Right lobe of liver (tissue), 6 donors: ENCODE results near the gene CITED4. TPM values are rescaled to one million over a fixed set of nuclear protein-coding genes. Genes with fewer than 3 reads are reported as not detected.

ENCODE experiments used
- ATAC-seq, 4 donors: fragments of 200-7000 bp; cut with Tn5 transposase; one replicate each; pipeline ENCODE4 v1.9.1; 2020; ENCODE audit warnings: mild to moderate bottlenecking in 4 of 4, moderate library complexity in 4 of 4
- DNase-seq, 3 donors: peaks; one replicate each; pipeline ENCODE4 v3.0.0-alpha.2; 2020
- H3K27ac ChIP-seq, 3 donors: fragments of 200-600 bp; one replicate each; pipeline ENCODE4 v1.8.0; 2022
- H3K27me3 ChIP-seq, 2 donors: fragments of 200-600 bp; one replicate each; pipeline ENCODE4 v1.8.0; 2022
- H3K36me3 ChIP-seq, 4 donors: fragments of 200-600 bp; sonication (generic) in 1 of 4; one replicate each; pipeline versions ENCODE4 v1.5.1 to v1.8.0; 2017 to 2022; ENCODE audit warnings: control low read depth in 1 of 4
- H3K4me1 ChIP-seq, 4 donors: fragments of 200-600 bp; sonication (generic) in 1 of 4; one replicate each; pipeline versions ENCODE4 v1.5.1 to v1.8.0; 2017 to 2022; ENCODE audit warnings: control low read depth in 1 of 4
- H3K4me3 ChIP-seq, 3 donors: fragments of 200-600 bp; one replicate each; pipeline ENCODE4 v1.8.0; 2022
- H3K9me3 ChIP-seq, 4 donors: fragments of 200-600 bp; sonication (generic) in 1 of 4; one replicate each; pipeline versions ENCODE4 v1.5.1 to v1.8.0; 2017 to 2022; ENCODE audit warnings: control low read depth in 1 of 4
- CTCF ChIP-seq, 4 donors: fragments of 200-600 bp in 3 of 4; fragments of 450-650 bp in 1 of 4; IDR thresholded peaks; one replicate each; pipeline versions ENCODE4 v1.5.1 to v1.8.0; 2016 to 2022; ENCODE audit warnings: antibody characterized with exemption in 4 of 4, mild to moderate bottlenecking in 2 of 4
- POLR2A ChIP-seq: fragments of 450-650 bp; IDR thresholded peaks from one replicate; pipeline ENCODE4 v1.6.1; 2017; ENCODE audit warnings: antibody characterized with exemption, mild to moderate bottlenecking
- WGBS: methylation state at CpG from one replicate; pipeline ENCODE4 v1.1.6; 2018; ENCODE audit warnings: low coverage, low lambda C conversion rate; ENCODE audit not compliant: insufficient coverage; ENCODE audit errors: missing lambda C conversion rate; 5-methylcytosine and 5-hydroxymethylcytosine counted together
- intact Hi-C, 2 donors: fragments of 100-400 bp; cut with DNase I; formaldehyde crosslinking; loops; one replicate each; pipeline versions ENCODE4 v1.11.2 to v1.14.1; 2022
- total RNA-seq, 6 experiments: library from RNA; depleted of rRNA in 2 of 6; stranded (reverse); fragments of >200 nt in 2 of 6; fragmentation: NEBNext Ultra II Directional in 3 of 6; extraction: Animal tissue kit (Norgen Biotek cat#: 25700) in 3 of 6; gene quantifications; one replicate each; pipeline versions ENCODE4 v1.1.0 to v1.2.4, GENCODE V29; 2016 to 2023
- donor health status: DM: no; HTN: yes; CAD: no.
- donor health status: DM: no; HTN: no; CAD: no.
- donor health status: DM: no; HTN: no; CAD: no.
- donor health status: DM: no; HTN: yes; CAD: no.
- donor health status: DM: no; HTN: yes; CAD: no.

The CITED4 gene
- total RNA-seq, 6 experiments from 2014 or later = 19.0 to 116 (median 25.8) TPM

- no peak for DNase-seq
- H3K27me3 ChIP-seq = no peaks in the 10 kb centered on the region
- TF ChIP-seq CTCF (IDR thresholded peaks at IDR 0.05) (no peak), POLR2A (no peak)
- H3K36me3 ChIP-seq = no peaks in the 10 kb centered on the region
- H3K4me1 ChIP-seq = peaks cover 0 to 13% (median 4%) of the 10 kb centered on the region in 4 donors
- WGBS = 75% methylated on average over 3 of the region's 9 CpGs
- no peak overlapping the region for H3K27ac ChIP-seq
- intact Hi-C loops = no loop called here
- no peak for ATAC-seq
- no peaks in the 10 kb centered on the region for H3K9me3 ChIP-seq
- H3K4me3 ChIP-seq = no peak overlapping the region
These were observed 46.7 kb downstream of the CITED4 start for GRCh38 chr1:40815420-40815819.

Other genes starting within 250 kb of the CITED4 start
- gene RIMS3, start 196.7 kb downstream of the CITED4 start, total RNA-seq = 1 to 10 TPM in 2 of 6 experiments, under 1 TPM in 4; 0.35 to 1.4 (median 0.45) TPM
- gene NFYC, start 170.7 kb downstream of the CITED4 start, total RNA-seq = 10 to 100 TPM; 21.9 to 36.1 (median 28.1) TPM
- gene KCNQ4, start 78.6 kb downstream of the CITED4 start, total RNA-seq = under 1 TPM; 0.12 to 0.23 (median 0.15) TPM
- gene CTPS1, start 117.3 kb upstream of the CITED4 start, total RNA-seq = 10 to 100 TPM; 13.1 to 48.0 (median 42.2) TPM
- under 1 TPM in 3 of 6 experiments, not detected in 3; 0.06 to 0.27 (median 0.14) TPM for gene SLFNL1, start 159.4 kb upstream of the CITED4 start, total RNA-seq